SIG-M5 treated with dmso at 0.1 percent for 504 hours (cell line): ENCODE data around the gene SLC2A5.
A peak's percentile ranks its signal among the peaks of the same experiment; 100 is the strongest.
"Not testable (repeated sequence)": the region's sequence is repeated elsewhere in the genome, so short reads cannot be mapped to it uniquely, and the experiment has no call there.

Experiments
- DNase-seq: peaks from one replicate; lab custom pipeline; 2025; ENCODE audit not compliant: unreplicated experiment; lab: John Stamatoyannopoulos, UW

The SLC2A5 gene

DNA sequence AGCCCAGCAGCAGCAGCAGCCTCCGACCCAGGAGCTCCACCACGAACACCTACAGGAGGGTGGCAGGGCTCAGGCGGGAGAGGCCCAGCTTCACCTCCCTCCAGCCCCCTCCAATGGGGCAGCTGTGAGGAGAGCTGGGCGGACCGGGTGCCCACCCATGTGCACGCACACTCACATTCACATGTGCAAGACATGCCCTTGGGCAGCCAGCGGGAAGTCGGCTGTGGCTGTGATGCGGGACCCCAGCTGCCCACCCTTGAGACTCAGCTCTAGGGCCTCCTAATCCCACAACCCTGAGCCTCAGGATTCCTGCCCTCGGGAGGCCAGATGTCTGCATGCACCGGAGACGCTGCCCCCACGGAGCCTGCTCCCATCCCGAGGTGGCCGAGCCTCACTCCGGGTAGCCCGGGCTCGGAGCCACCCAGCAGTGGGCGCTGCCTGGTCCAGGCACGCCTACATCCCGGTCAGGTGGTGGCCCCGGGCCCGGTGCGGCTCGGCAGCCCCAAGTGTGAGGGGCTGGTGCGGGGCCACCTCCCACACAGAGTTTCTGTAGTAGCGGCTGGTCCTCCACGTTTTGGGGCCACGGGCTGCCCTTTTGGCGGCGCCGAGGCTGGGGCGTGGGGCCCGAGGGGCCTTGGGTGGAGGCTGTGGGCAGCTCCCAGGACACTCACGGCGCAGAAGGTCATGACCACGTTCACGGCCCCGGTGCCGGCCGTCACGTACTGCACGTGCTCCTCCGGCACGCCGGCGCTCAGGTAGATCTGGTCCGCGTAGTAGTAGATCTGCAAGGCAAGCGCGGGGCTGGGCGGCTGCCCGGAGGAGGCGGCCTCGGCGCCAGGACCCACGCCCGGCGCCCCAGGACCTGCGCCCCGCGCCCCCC lies 30.3 kb downstream of the SLC2A5 start:
- no peak for DNase-seq

DNA sequence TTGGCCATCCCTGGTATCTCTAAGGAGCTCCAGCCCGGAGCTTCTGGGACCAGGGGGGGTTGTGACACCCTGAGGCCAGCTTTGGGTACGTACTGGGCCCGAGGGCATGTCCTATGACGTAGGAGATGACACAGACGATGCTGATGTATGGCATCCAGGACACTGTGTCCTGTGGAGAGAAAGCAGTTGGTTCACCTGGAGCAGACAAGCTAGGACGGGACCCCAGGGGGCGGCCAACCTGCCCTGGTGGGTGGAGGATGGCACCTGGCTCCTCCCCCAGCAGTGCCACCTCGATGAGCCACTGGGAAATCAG lies 31.1 kb downstream of the SLC2A5 start:
- DNase-seq: no peak

DNA sequence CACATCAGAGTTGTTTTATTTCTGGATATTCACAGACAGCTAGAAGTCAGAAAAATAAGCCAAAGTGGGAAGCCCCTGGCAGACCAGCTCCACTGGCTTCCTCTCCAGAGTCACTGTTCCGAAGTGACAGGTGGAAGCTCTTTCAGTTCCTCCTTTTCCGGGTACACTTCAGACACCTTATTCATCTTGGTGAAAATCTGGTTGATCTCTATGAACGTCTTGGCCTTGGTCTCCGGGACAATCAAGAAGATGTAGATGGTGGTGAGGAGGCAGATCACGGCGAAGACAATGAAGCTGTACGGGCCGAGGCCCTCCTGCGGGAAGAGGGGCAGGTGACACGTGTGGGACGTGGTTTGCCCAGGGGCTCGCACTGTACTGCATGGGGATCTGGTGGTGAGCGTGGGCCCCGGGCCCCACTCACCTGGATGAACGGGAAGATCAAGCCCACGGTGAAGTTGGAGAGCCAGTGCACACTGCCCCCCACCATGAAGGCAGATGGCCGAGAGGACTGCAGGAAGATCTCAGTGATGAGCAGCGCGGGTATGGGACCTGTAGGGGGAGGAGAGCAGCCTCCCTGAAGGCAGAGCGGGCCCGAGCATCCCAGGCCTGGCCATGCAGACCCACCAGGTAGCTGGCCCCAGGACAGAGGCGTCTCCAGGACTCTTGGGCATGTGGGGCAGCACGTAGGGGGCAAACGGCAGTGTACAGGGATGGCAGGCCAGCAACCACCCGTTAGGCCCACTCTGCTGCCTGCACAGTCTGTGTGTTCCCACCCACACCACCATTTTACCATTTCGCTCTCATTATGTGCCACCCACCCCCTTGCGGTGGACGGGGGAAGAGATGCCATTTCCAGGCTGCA lies 31.7 kb downstream of the SLC2A5 start:
- no peak for DNase-seq

DNA sequence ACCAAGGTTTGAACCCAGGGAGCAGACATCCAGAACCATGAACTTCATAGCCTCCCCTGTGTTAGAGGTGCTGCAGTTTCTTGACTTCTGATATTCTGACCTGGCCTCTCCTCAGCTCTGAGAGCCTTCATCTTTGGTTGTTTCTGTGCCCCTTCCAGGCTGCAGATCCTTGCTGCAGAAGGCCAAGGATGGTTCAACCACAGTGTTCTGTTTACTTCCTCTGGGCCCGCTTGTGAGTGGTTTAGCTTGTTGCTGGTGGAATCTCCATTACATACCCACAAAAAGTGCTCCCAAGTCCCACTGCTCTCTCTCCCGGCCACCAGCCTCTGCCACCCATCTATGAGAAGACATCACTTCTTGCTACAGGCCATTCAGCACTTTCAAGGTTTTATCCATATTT lies 34.2 kb downstream of the SLC2A5 start:
- no peak for DNase-seq

DNA sequence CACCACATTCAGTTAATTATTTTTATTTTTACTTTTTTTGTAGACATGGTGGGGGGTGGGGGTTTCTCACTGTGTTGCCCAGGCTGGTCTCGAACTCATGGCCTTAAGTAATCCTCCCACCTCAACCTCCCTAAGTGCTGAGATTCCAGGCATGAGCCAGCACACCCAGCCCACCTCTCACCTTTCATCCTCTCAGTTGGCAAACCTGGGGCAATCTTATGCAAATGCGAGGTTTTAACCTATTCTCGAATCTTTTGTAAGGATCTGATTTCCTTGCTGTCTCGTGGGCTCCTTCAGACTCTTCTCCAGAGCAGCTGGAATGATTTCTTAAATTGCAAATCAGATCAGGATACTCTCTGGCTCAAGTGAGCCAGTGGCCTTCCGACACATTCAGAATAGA lies 36.1 kb downstream of the SLC2A5 start:
- DNase-seq: no peak

DNA sequence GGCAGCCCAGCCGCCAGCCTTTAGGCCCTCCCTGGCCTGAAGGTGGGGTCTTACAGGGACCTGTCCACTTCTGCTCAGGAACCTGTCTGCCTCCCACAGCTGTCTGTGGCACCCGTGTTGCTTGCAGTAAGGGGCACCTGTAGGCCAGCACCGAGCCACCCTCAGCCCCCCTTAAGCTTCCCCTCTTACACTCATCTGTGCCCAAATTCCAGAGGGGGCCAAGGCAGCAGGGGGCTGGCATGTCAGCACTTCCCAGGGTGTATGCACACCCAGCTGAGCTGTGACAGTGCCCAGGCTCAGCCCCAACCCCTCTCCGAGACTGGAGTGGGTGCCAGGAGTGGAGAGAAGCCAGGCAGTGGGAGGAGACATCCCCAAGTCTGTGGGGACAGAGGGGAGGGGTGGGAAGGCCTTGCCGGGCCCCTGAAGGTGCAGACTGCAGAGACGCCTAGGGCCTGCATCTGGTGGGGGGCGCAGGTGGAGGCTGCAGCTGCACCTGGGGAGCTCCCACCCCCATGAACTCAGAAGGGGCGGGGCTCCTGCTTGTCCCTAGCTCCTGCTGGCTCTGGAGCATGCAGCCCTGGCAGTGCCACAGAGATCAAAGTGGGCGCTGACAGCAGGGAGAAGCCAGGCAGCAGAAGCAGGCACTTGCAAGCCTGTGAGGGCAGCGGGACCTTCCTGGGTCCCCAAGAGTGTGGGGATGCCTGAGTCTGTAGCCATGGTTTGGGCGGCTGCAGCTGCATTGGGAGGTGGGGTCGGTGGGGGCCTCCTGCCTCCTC lies 37.8 kb downstream of the SLC2A5 start:
- DNase-seq: no peak

DNA sequence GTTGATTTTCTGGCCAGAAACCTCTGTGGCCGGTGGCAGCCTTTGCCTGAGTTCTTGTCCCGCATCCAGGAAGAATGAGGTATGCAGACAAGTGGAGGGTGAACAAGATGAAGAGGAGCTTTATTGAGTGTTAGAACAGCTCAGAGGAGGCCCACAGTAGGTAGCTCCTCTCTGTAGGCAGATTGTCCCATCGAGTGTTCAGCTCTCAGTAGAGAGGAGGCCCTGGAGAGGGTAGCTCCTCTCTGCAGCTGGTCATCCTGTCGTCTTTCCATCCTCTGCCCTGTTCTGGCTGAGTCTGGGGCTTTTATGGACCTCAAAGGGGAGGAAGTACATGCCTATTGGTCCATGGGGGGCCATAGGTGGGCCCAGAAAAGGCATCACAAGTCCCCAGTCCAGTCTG lies 38.4 kb downstream of the SLC2A5 start:
- DNase-seq: not testable (repeated sequence)

DNA sequence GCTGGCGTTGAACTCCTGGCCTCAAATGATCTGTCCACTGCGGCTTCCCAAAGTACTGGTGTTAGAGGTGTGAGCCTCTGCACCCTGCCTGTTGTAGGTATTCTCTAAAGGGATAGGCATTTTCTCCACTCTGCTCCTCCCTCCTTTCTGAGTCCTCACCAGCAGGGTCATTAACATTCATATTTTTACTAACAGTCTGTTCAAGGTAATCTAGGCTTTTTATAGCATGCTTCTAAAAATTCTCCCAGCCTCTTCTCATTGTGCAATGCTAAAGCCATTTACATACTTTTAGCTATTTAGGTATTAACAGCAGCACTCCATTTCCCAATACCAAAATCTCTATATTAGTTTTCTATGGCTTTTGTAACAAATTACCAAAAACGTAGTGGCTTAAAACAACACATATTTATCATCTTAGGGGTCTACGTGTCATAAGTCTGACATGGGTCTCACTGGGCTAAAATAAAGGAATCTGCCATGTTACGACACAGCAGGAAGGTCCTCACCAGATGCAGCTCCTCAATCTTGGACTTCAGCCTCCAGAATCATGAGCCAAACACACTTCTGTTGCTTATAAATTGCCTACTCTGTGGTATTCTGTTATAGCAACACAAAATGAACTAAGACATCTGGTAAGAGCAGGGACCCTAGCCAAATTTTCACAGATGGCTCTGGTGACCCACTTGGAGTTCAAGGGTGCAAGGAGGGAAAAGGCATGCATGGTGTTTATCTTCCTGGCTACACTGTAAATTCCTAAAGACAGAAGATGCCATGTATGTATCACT lies 40.3 kb downstream of the SLC2A5 start:
- DNase-seq: peak; percentile 34

DNA sequence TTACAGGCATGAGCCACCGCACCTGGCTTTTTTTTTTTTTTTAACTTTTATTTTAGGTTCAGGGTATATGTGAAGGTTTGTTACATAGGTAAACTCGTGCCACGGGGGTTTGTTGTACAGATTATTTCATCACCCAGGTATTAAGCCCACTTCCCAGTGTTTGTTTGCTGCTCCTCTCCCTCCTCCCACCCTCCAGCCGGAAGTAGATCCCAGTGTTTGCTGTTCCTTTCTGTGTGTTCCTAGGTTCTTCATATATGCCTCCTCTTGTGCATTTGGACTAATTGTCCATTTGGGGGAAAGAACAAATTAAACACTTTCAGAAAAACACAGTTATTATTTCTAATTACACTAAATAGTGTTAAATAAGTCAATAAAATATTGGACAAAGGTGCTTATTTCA lies 42.1 kb downstream of the SLC2A5 start:
- DNase-seq: no peak

DNA sequence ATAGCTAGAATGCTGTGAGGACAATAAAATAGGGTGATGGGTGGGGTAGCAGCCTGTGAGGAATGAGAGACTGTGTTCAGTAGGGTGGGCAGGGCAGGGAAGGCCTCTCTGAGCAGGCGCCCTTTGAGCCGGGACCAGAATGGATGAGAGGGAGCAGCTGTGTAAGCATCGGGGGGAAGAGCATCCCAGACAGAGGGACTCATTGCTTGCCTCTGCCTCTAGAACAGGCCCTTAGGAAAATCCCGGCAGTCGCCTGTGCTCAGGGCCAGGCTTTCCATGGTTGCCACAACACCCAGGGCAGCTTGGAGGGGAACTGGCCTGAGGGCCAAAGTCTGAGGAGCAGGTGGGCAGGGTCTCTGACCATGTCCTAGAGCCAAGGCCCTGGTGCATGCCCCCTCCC lies 44.0 kb downstream of the SLC2A5 start:
- no peak for DNase-seq

DNA sequence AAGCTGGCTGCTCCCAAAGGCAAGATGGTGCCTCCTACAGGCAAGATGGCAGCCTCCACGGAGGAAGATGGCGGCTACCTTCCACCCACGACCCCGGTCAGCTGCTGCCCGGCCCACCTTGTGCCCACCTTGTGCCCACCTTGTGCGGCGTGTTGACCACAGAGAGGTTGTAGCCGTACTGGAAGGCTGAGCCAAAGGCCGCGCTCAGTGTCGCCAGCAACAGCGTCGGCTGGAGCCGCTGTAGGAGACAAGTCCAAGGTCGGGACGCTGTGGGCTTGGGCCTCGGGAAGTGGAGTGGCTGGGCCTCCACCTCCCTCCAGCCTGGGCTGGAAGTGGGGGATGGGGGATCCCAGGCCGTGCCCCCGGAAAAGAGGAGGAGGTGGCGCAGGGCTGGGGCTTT lies 44.6 kb downstream of the SLC2A5 start:
- no peak for DNase-seq

DNA sequence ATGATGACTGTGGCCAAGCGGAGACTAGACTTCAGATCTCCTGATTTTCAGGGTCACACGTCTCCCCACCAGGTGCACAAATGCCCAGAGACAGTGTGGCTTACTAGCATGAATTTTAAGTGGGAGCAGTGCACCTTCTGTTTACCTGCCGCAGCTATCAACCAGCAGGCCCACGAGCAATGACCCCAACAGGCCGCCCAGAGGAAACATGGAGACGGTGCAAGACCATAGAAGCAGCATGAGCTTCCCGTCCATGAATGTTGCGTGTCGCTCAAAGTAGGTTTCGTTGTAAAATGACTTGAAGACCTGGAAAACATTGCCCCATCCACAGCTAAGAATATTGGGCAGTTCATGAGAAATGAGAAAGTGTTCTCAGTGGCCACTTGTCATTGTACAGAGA lies 46.7 kb downstream of the SLC2A5 start:
- no peak for DNase-seq

DNA sequence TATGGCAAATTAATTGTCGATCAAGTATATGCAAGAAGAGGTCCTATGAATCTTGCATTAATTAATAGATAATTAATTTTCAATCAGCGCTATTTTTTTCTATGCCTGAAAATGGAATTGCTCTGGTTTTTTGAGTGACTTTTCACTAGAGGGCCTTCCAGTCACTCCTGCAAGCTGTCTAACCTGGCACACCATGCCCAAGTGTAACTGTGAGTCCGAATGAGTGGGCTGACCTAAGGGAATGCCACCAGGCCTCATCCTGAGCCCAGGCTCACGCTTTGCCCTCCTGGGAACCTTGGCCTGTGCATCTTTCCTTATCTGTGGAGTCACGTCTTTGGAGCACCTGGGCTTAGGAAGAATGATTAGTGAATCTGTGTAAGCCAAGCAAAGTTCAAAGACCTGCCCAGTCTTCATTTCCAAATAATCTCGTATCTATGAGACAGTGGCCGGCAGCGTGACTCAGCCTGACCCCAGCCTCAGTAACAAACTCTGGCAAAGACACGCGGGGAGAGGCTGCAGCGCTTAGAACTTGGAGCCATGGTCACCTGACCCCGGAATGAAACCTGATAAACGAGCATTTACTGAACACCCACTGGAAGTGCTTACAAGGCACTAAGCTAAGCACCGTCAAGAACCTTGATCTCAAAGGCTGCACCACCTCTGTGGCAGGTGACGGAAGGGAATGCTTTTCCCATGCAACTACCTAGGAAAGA lies 47.3 kb downstream of the SLC2A5 start:
- DNase-seq: not testable (repeated sequence)

DNA sequence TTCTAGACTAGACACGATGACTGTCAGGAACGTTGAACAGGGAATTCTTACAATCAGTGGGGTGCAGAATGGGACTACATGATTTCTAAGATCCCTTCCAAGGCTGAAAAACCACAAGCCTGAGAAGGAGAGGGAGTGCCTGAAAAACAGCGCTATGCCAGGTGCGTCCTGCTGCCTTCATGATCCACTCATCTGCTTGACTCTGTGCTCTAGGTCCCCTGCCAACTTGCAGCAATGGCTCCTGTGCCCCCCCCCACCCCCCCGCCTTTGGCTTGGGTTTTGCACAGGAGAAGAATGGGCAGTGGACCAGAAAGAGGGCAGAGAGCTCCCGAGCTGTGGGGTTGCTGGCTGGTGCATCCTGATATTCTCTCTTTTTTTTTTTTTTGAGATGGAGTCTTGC lies 49.1 kb downstream of the SLC2A5 start:
- no peak for DNase-seq

DNA sequence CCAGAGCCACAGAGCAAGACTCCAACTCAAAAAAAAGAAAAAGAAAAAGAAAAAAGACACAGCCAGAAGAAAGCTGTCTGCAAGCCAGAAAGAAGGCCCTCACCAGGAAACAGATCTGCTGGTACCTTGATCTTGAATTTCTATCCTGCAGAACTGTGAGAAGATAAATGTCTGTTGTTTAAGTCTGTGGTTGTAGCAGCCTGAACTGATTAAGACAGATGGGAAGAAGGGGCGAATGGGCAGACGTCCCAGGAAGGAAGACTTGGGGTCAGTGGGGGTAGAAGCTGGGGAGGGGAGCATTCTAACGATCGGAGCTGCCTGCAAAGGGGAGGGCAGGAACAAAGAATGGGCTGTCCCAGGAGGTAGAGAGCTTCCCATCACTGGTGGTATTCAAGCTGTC lies 49.5 kb downstream of the SLC2A5 start:
- no peak for DNase-seq

DNA sequence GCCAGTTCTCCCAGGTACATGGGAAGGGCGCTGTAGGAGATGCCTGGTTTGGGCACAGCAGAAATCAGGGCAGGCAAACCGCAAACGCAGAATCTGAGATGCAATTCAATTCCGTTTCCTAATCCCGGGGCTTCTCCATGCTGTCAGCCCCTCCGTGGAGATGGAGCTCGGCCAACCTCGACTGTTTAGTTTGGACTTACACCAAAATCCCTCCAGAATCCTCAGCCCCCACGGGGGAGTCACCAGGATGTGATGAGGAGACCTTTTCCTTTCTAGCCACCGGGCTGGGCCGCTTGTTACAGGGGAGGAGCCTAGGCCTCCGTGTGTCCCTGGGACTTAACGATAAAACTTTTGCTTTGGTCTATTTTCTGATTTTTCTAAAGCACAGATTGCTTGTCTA lies 51.1 kb downstream of the SLC2A5 start:
- no peak for DNase-seq

DNA sequence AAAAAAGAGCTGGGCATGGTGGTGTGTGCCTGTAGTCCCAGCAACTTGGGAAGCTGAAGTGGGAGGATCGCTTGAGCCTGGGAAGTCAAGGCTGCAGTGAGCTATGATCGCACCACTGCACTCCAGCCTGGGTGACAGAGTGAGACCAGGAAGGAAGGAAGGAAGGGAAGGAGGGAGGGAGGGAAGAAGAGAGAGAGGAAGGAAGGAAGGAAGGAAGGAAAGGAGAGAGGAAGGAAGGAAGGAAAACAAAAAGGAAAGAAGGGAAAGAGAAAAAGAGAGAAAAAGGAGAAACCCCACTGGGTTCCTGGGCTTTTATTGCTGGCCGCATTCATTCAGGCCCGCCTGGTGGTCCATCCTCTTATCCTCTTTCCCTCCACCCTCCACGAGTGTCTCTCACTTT lies 53.0 kb downstream of the SLC2A5 start:
- DNase-seq: no peak

DNA sequence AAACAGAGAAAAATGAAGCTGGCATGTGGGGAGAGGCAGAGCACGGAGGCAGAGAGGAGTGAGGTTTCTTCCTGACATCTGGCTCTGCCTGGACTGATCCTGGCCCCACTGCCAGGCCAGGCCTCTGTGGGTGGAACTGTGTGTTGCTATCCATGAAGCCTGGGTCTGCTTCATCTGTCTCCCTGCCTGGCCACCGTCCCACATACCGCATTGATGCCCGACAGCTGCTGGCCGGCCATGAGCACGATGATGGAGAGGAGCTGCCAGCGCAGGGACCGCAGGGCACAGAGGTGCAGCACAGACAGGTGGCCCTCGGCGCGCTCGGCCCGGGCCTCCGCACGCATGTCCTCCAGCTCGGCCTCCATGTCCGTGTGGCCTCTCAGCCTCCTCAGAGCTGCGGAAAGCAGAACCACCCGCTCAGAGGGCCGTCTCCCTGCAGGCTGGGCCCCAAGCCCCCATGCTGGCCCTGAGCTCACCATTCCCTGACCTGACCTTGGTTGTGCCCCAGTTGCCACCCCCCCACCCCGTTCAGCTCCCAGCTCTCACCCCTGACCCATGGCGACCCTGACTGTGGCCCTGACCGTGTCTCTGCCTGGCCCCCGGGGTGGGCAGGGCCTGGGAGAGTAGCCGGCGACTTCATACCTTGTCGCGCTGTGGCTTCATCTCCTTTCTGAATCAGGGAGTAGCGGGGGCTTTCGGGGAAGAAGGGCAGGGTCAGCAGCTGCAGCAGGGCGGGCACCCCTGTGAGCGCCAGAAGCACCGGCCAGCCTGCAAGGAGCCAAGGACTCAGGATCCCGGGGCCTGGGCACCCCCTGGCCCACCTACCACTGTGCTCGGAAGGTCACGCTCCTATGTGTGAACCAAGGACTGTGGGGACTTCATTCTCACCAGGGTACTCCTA lies 54.7 kb downstream of the SLC2A5 start:
- no peak for DNase-seq

DNA sequence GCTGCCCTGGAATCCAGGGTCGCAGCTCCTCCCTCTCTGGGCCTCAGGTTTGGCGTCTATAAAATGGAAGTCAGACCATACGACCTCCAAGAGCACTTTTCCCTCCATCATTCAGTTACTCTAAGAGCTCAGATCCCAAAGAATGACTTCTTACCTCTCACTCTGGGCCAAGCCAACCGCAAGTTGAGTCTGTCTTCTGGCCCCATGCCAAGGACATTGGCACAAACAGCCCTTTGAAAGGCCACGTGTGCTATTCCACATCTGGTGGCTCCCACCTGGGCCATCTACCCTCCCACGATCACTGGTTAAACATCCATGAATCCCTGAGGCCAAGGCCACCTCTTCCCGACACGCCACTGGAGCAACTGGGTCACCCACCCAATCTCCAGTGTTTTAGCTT lies 55.6 kb downstream of the SLC2A5 start:
- DNase-seq: no peak
